GM10248 (cell line): ENCODE results near the gene ARHGEF17.

Experiments
- CTCF ChIA-PET: fragments of 300-600 bp; sonication (Branson Sonifier 250); formaldehyde crosslinking; extraction: SDS; loops from one replicate; lab custom pipeline; 2021; ENCODE audit warnings: antibody characterized with exemption; lab: Yijun Ruan, JAX
- POLR2A ChIA-PET: fragments of 350-650 bp; sonication (Branson Sonifier 250); formaldehyde crosslinking; extraction: SDS; loops from one replicate; lab custom pipeline; 2020; ENCODE audit warnings: antibody characterized with exemption; lab: Yijun Ruan, JAX
- DNase-seq: peaks from one replicate; pipeline ENCODE4 v3.0.0; 2012; ENCODE audit errors: extremely low spot score
- CTCF ChIP-seq: IDR thresholded peaks from 2 replicates; pipeline ENCODE4 v1.5.1; 2012; ENCODE audit warnings: mild to moderate bottlenecking, low read depth; ENCODE audit errors: extremely low read depth, missing control alignments, control extremely low read depth

Gene ARHGEF17

DNA sequence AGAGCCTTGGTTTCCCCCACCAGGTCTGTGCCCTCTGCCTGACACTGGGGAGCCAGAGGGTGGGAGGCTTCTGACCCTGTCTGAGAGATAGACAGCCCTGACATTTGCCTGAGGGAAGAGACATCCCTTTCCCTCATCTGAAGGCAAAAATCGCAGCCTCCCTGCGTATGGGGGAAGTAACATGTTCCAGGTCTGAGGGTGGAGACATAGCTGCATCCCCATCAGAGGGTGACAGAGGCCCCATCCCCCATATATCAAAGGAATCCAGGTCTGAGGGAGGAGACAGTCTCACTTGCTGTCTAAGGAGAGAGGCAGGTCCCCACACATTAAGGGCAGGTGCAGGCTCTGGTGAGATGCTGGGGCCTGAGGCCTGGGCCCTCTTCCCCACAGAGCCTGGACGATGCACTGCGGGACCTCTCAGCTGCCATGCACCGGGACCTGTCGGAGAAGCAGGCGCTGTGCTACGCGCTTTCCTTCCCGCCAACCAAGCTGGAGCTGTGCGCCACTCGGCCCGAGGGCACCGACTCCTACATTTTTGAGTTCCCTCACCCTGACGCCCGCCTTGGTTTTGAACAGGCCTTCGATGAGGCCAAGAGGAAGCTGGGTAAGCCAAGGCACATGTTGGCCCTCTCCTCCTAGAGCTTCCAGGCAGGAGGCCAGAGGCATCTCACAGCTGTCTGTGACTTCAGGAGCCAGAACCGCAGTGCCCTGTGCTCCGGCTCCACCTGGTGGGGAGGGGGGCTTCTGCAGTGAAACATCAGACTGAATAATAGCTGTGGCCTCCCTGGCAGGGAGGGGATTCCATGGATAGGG is 52.1 kb downstream of the ARHGEF17 start:
- CTCF ChIA-PET = interaction anchor here (0.7 to 18.1 kb wide), 11 partner anchors 10 to 301 kb away, joined by 3 to 209 read pairs (median 6); partner anchors contain the start of gene RELT
- TF ChIP-seq CTCF = peak; percentile 32
- POLR2A ChIA-PET = no interaction called here
- DNase-seq = no peak

GRCh38 chr11:73360743-73361369 is 52.8 kb downstream of the ARHGEF17 start:
- no peak for DNase-seq
- ChIA-PET CTCF (interaction anchor here (0.7 to 18.1 kb wide), 9 partner anchors 10 to 300 kb away, joined by 3 to 209 read pairs (median 7); partner anchors contain the start of gene RELT), POLR2A (no interaction called here)
- no peak for TF ChIP-seq CTCF

DNA sequence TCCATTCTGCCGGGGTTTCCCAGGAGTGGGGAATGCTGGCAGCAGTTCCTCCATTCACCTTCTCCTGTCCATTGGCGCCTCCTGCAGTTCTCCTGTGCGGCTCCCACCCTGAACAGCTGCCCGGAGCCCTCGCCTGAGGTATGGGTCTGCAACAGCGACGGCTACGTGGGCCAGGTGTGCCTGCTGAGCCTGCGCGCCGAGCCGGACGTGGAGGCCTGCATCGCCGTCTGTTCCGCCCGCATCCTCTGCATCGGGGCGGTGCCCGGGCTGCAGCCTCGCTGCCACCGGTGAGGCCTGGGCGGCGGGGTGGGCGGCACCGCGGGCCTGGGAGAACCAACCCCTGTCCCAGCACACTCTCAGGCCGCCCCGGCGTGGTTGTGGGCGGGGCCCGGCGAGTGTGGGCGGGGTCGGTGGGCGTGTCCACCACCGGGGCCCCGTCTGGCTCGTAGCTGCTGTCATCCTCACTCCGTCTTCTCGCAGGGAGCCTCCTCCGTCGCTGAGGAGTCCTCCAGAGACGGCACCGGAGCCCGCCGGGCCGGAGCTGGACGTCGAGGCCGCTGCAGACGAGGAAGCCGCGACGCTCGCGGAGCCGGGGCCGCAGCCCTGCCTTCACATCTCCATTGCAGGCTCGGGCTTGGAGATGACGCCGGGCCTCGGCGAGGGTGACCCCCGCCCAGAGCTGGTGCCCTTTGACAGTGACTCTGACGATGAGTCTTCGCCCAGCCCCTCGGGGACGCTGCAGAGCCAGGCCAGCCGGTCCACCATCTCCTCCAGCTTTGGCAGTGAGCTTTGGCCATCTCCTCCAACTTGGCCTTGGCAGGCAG is 54.1 kb downstream of the ARHGEF17 start:
- DNase-seq = no peak
- ChIA-PET POLR2A (no interaction called here), CTCF (interaction anchor here (1.0 to 18.1 kb wide), 6 partner anchors 12 to 299 kb away, joined by 3 to 209 read pairs (median 9); partner anchors contain the start of gene RELT)

GRCh38 chr11:73363147-73363546 is 55.1 kb downstream of the ARHGEF17 start:
- no peak for DNase-seq
- CTCF ChIA-PET = interaction anchor here (1.0 to 18.1 kb wide), 9 partner anchors 9 to 298 kb away, joined by 3 to 209 read pairs (median 8); partner anchors contain the start of gene RELT
- no peak for TF ChIP-seq CTCF
- POLR2A ChIA-PET = interaction anchor here (0.5 kb wide), 1 partner anchor 423 kb away, joined by 4 read pairs; no protein-coding TSS in a partner anchor

More for the DNA sequence above, 54.1 kb downstream of the ARHGEF17 start:
- no peak for TF ChIP-seq CTCF

GRCh38 chr11:73365352-73366264 is 57.5 kb downstream of the ARHGEF17 start:
- TF ChIP-seq CTCF = no peak
- ChIA-PET POLR2A (no interaction called here), CTCF (interaction anchor here (1.3 to 18.1 kb wide), 5 partner anchors 9 to 295 kb away, joined by 3 to 209 read pairs (median 16); no protein-coding TSS in a partner anchor)
- DNase-seq = no peak
